ENCODE results near the gene SLC6A1.

DNA sequence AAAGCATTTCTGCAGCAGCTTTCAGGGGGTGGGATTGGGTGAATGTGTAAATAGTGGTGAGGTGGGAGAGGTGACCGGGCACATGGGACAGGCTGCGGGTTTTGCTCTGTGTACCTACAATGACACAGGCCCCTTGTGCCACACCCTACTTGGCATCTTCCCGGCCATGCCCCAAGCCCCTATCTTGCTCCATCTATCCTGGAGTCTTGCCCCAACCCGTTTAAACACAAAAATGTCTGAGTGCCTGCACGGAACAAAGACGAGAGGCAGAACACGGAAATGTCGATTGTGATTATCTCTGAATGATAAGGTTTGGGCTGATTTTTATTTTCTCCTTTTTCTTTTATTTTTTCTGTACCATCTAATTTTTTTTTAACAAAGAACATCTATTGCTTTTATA, 46.0 kb upstream of the SLC6A1 start:
- TF ChIP-seq, protein P1, sequence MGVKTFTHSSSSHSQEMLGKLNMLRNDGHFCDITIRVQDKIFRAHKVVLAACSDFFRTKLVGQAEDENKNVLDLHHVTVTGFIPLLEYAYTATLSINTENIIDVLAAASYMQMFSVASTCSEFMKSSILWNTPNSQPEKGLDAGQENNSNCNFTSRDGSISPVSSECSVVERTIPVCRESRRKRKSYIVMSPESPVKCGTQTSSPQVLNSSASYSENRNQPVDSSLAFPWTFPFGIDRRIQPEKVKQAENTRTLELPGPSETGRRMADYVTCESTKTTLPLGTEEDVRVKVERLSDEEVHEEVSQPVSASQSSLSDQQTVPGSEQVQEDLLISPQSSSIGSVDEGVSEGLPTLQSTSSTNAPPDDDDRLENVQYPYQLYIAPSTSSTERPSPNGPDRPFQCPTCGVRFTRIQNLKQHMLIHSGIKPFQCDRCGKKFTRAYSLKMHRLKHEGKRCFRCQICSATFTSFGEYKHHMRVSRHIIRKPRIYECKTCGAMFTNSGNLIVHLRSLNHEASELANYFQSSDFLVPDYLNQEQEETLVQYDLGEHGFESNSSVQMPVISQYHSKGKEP (CRISPR knock-in tag; IDR thresholded peaks at IDR 0.05) = no peak
- TF ChIP-seq IRF2 (CRISPR knock-in tag; IDR thresholded peaks at IDR 0.05) (no peak), ARHGAP35 (CRISPR knock-in tag; IDR thresholded peaks at IDR 0.05; ENCODE audit: borderline replicate concordance) (no peak), HDAC2 (CRISPR knock-in tag; IDR thresholded peaks at IDR 0.05) (no peak)
- TF ChIP-seq, protein P2, sequence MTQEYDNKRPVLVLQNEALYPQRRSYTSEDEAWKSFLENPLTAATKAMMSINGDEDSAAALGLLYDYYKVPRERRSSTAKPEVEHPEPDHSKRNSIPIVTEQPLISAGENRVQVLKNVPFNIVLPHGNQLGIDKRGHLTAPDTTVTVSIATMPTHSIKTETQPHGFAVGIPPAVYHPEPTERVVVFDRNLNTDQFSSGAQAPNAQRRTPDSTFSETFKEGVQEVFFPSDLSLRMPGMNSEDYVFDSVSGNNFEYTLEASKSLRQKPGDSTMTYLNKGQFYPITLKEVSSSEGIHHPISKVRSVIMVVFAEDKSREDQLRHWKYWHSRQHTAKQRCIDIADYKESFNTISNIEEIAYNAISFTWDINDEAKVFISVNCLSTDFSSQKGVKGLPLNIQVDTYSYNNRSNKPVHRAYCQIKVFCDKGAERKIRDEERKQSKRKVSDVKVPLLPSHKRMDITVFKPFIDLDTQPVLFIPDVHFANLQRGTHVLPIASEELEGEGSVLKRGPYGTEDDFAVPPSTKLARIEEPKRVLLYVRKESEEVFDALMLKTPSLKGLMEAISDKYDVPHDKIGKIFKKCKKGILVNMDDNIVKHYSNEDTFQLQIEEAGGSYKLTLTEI (CRISPR knock-in tag; conservative IDR thresholded peaks at IDR 0.05) = no peak

All from HepG2 (cell line).